ENCODE results near the gene GTF2H3. TPM values are rescaled to one million over a fixed set of nuclear protein-coding genes. Genes with fewer than 3 reads are reported as not detected.

The GTF2H3 gene
- total and polyA plus RNA-seq, 12 donors, result 4.2 to 35.6 (median 20.5) TPM

- no peak overlapping the region for H3K4me3 ChIP-seq
- no peaks in the 10 kb centered on the region for H3K9me3 ChIP-seq (replicated peaks in 1 of 3)
- no peaks in the 10 kb centered on the region for H3K4me1 ChIP-seq (replicated peaks in 1 of 2)
- no peak for TF ChIP-seq POLR2A (IDR thresholded peaks at IDR 0.05)
- TF ChIP-seq, protein P1, sequence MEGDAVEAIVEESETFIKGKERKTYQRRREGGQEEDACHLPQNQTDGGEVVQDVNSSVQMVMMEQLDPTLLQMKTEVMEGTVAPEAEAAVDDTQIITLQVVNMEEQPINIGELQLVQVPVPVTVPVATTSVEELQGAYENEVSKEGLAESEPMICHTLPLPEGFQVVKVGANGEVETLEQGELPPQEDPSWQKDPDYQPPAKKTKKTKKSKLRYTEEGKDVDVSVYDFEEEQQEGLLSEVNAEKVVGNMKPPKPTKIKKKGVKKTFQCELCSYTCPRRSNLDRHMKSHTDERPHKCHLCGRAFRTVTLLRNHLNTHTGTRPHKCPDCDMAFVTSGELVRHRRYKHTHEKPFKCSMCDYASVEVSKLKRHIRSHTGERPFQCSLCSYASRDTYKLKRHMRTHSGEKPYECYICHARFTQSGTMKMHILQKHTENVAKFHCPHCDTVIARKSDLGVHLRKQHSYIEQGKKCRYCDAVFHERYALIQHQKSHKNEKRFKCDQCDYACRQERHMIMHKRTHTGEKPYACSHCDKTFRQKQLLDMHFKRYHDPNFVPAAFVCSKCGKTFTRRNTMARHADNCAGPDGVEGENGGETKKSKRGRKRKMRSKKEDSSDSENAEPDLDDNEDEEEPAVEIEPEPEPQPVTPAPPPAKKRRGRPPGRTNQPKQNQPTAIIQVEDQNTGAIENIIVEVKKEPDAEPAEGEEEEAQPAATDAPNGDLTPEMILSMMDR (IDR thresholded peaks at IDR 0.05), result no peak
- intact Hi-C loops (cut with DNase I), result no loop called here
- no peak for DNase-seq
- H3K27ac ChIP-seq, result no peak overlapping the region
- WGBS, 4 donors, result 87 to 93% (median 89%) methylated on average over 3 of the region's 3 CpGs
- H3K36me3 ChIP-seq (replicated peaks in 1 of 2), result peaks cover 0 to 8% of the 10 kb centered on the region in 2 donors
- no peaks in the 10 kb centered on the region for H3K27me3 ChIP-seq
These were observed 50.3 kb downstream of the GTF2H3 start for GRCh38 chr12:123683964-123684363.

DNA sequence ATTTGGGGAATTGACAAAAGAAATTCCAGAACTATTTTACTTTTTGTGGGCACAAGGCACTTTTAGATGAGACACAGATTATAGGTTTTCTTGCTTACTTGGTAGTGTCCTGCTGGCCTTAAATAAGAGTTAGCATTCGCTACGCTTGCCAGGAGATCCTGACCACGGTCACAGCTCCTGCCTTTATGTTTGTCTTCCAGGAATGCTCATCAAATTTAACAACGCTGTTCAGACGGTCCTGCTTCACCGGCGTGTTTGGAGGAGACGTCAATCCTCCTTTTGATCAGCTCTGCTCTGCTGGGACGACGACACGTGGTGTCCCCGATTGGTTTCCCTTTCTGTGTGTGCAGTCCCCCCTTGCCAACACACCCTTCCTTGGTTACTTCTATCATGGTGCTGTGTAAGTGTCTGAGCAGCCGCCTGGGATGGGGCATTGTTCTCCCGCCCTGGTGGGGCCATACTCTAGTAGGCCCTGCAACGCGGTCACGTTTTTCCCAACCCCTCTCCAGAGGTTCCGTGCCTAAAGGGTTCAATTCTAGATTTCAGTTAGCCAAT lies 53.1 kb downstream of the GTF2H3 start:
- H3K27ac ChIP-seq, result no peak overlapping the region
- intact Hi-C loops (cut with DNase I), result no loop called here
- H3K4me1 ChIP-seq (replicated peaks in 1 of 2), result no peaks in the 10 kb centered on the region
- WGBS, 4 donors, result 94 to 97% (median 95%) methylated on average over 18 of the region's 18 CpGs
- no peaks in the 10 kb centered on the region for H3K9me3 ChIP-seq (replicated peaks in 1 of 3)
- H3K4me3 ChIP-seq, result no peak overlapping the region
- TF ChIP-seq, protein P1 (IDR thresholded peaks at IDR 0.05), result no peak
- TF ChIP-seq POLR2A (IDR thresholded peaks at IDR 0.05), result no peak
- H3K36me3 ChIP-seq (replicated peaks in 1 of 2), result peaks cover 0 to 15% of the 10 kb centered on the region in 2 donors
- H3K27me3 ChIP-seq, result no peaks in the 10 kb centered on the region
- DNase-seq, result no peak

- no peaks in the 10 kb centered on the region for H3K4me1 ChIP-seq (replicated peaks in 1 of 2)
- H3K36me3 ChIP-seq (replicated peaks in 1 of 2), result peaks cover 0 to 7% of the 10 kb centered on the region in 2 donors
- H3K27me3 ChIP-seq, result no peaks in the 10 kb centered on the region
- no peak for DNase-seq
- H3K4me3 ChIP-seq, result no peak overlapping the region
- no peak overlapping the region for H3K27ac ChIP-seq
- TF ChIP-seq POLR2A (IDR thresholded peaks at IDR 0.05), result no peak
- TF ChIP-seq, protein P1 (IDR thresholded peaks at IDR 0.05), result no peak
- H3K9me3 ChIP-seq (replicated peaks in 1 of 3), result no peaks in the 10 kb centered on the region
- intact Hi-C loops (cut with DNase I), result no loop called here
- WGBS, 4 donors, result 92 to 95% (median 94%) methylated on average over 8 of the region's 8 CpGs
These were observed 56.7 kb downstream of the GTF2H3 start for GRCh38 chr12:123690191-123690840.

DNA sequence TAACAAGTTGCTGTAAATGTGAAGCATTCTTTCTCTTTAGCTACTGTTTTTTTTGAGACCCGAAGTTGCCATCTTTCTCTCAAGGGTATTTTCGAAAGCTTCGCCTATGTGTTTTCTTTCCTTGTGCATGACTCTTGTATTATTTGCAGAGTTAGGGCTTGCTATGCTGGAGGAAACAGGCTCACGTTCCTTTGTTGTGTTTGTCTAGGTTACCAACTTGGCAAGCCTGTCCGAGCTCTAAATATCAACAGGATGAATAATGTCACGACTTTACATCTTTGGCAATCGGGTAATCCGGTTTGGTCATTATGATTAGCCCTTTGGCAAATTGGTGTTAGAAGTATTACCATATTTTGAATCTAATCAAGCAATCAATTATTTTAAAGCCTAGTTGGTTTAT lies 62.6 kb downstream of the GTF2H3 start:
- intact Hi-C loops (cut with DNase I), result no loop called here
- 83 to 93% (median 88%) methylated on average over 8 of the region's 8 CpGs for WGBS, 4 donors
- Histone ChIP-seq H3K27ac (no peak overlapping the region), H3K4me3 (no peak overlapping the region), H3K9me3 (replicated peaks in 1 of 3) (no peaks in the 10 kb centered on the region), H3K36me3 (replicated peaks in 1 of 2) (peaks cover 0 to 21% of the 10 kb centered on the region in 2 donors), H3K4me1 (replicated peaks in 1 of 2) (no peaks in the 10 kb centered on the region), H3K27me3 (no peaks in the 10 kb centered on the region)
- no peak for TF ChIP-seq POLR2A (IDR thresholded peaks at IDR 0.05)
- TF ChIP-seq, protein P1 (IDR thresholded peaks at IDR 0.05), result no peak
- DNase-seq, result no peak
